ENCODE data around the gene TREM2.

TREM2 gene

GRCh38 chr6:41155132-41155805, 7.6 kb downstream of the TREM2 start:
- Histone ChIP-seq H3K9me3 (ENCODE audit: control insufficient read depth, insufficient read depth, low read depth, low read length) (no peaks in the 10 kb centered on the region), H3K27ac (ENCODE audit: low read depth, low read length) (no peak overlapping the region), H3K4me3 (ENCODE audit: low read depth, low read length) (no peak overlapping the region), H3K9ac (ENCODE audit: low read length) (no peak overlapping the region), H3K36me3 (ENCODE audit: control insufficient read depth, insufficient read depth, low read length) (no peaks in the 10 kb centered on the region), H3K4me1 (ENCODE audit: control insufficient read depth, insufficient read depth, low read length) (peaks cover 14% of the 10 kb centered on the region), H3K27me3 (ENCODE audit: control insufficient read depth, insufficient read depth, low read length) (no peaks in the 10 kb centered on the region)

GRCh38 chr6:41153992-41154625, 8.8 kb downstream of the TREM2 start, which contains the start of gene TREML1:
TREML1 (minus strand) TSS chr6:41154347; CDS start chr6:41154288, 59 bp downstream.
- Histone ChIP-seq H3K27ac (ENCODE audit: low read depth, low read length) (no peak within 1 kb of the TSS), H3K4me1 (ENCODE audit: control insufficient read depth, insufficient read depth, low read length) (peaks cover 14% of the 10 kb centered on the region), H3K36me3 (ENCODE audit: control insufficient read depth, insufficient read depth, low read length) (no peaks in the 10 kb centered on the region), H3K9me3 (ENCODE audit: control insufficient read depth, insufficient read depth, low read depth, low read length) (no peaks in the 10 kb centered on the region), H3K4me3 (ENCODE audit: low read depth, low read length) (no peak within 1 kb of the TSS), H3K27me3 (ENCODE audit: control insufficient read depth, insufficient read depth, low read length) (no peaks in the 10 kb centered on the region), H3K9ac (ENCODE audit: low read length) (no peak within 1 kb of the TSS)

GRCh38 chr6:41153451-41153850, 9.5 kb downstream of the TREM2 start:
- Histone ChIP-seq H3K27ac (ENCODE audit: low read depth, low read length) (no peak overlapping the region), H3K4me3 (ENCODE audit: low read depth, low read length) (no peak overlapping the region), H3K9me3 (ENCODE audit: control insufficient read depth, insufficient read depth, low read depth, low read length) (no peaks in the 10 kb centered on the region), H3K4me1 (ENCODE audit: control insufficient read depth, insufficient read depth, low read length) (peaks cover 14% of the 10 kb centered on the region), H3K27me3 (ENCODE audit: control insufficient read depth, insufficient read depth, low read length) (no peaks in the 10 kb centered on the region), H3K36me3 (ENCODE audit: control insufficient read depth, insufficient read depth, low read length) (no peaks in the 10 kb centered on the region), H3K9ac (ENCODE audit: low read length) (no peak overlapping the region)

- no peaks in the 10 kb centered on the region for H3K9me3 ChIP-seq (ENCODE audit: control insufficient read depth, insufficient read depth, low read depth, low read length)
- no peak overlapping the region for H3K4me3 ChIP-seq (ENCODE audit: low read depth, low read length)
- no peak overlapping the region for H3K9ac ChIP-seq (ENCODE audit: low read length)
- peaks cover 14% of the 10 kb centered on the region for H3K4me1 ChIP-seq (ENCODE audit: control insufficient read depth, insufficient read depth, low read length)
- no peaks in the 10 kb centered on the region for H3K27me3 ChIP-seq (ENCODE audit: control insufficient read depth, insufficient read depth, low read length)
- H3K36me3 ChIP-seq (ENCODE audit: control insufficient read depth, insufficient read depth, low read length) = no peaks in the 10 kb centered on the region
- no peak overlapping the region for H3K27ac ChIP-seq (ENCODE audit: low read depth, low read length)
Measured at GRCh38 chr6:41150671-41151070, 12.2 kb downstream of the TREM2 start.

GRCh38 chr6:41147917-41148316, 15.0 kb downstream of the TREM2 start:
- Histone ChIP-seq H3K9ac (ENCODE audit: low read length) (no peak overlapping the region), H3K9me3 (ENCODE audit: control insufficient read depth, insufficient read depth, low read depth, low read length) (no peaks in the 10 kb centered on the region), H3K36me3 (ENCODE audit: control insufficient read depth, insufficient read depth, low read length) (no peaks in the 10 kb centered on the region), H3K27ac (ENCODE audit: low read depth, low read length) (no peak overlapping the region), H3K4me1 (ENCODE audit: control insufficient read depth, insufficient read depth, low read length) (no peaks in the 10 kb centered on the region), H3K27me3 (ENCODE audit: control insufficient read depth, insufficient read depth, low read length) (no peaks in the 10 kb centered on the region), H3K4me3 (ENCODE audit: low read depth, low read length) (no peak overlapping the region)

- Histone ChIP-seq H3K9me3 (ENCODE audit: control insufficient read depth, insufficient read depth, low read depth, low read length) (no peaks in the 10 kb centered on the region), H3K9ac (ENCODE audit: low read length) (no peak overlapping the region), H3K27ac (ENCODE audit: low read depth, low read length) (no peak overlapping the region), H3K4me1 (ENCODE audit: control insufficient read depth, insufficient read depth, low read length) (peaks cover 6% of the 10 kb centered on the region; the same call in 1 of the 2 replicates), H3K36me3 (ENCODE audit: control insufficient read depth, insufficient read depth, low read length) (no peaks in the 10 kb centered on the region), H3K4me3 (ENCODE audit: low read depth, low read length) (no peak overlapping the region), H3K27me3 (ENCODE audit: control insufficient read depth, insufficient read depth, low read length) (no peaks in the 10 kb centered on the region)
Measured at GRCh38 chr6:41136911-41137310, 26.0 kb downstream of the TREM2 start.

- H3K9ac ChIP-seq (ENCODE audit: low read length) = no peak overlapping the region
Measured at GRCh38 chr6:41135062-41135832, 27.7 kb downstream of the TREM2 start.

GRCh38 chr6:41132254-41132653, 30.7 kb downstream of the TREM2 start:
- no peak overlapping the region for H3K4me3 ChIP-seq (ENCODE audit: low read depth, low read length)
- H3K9me3 ChIP-seq (ENCODE audit: control insufficient read depth, insufficient read depth, low read depth, low read length) = no peaks in the 10 kb centered on the region
- H3K27ac ChIP-seq (ENCODE audit: low read depth, low read length) = no peak overlapping the region
- no peaks in the 10 kb centered on the region for H3K27me3 ChIP-seq (ENCODE audit: control insufficient read depth, insufficient read depth, low read length)
- peaks cover 6% of the 10 kb centered on the region; the same call in 1 of the 2 replicates for H3K4me1 ChIP-seq (ENCODE audit: control insufficient read depth, insufficient read depth, low read length)
- no peak overlapping the region for H3K9ac ChIP-seq (ENCODE audit: low read length)
- H3K36me3 ChIP-seq (ENCODE audit: control insufficient read depth, insufficient read depth, low read length) = no peaks in the 10 kb centered on the region

More at GRCh38 chr6:41135062-41135832, 27.7 kb downstream of the TREM2 start:
- Histone ChIP-seq H3K9me3 (ENCODE audit: control insufficient read depth, insufficient read depth, low read depth, low read length) (no peaks in the 10 kb centered on the region), H3K27me3 (ENCODE audit: control insufficient read depth, insufficient read depth, low read length) (no peaks in the 10 kb centered on the region), H3K36me3 (ENCODE audit: control insufficient read depth, insufficient read depth, low read length) (no peaks in the 10 kb centered on the region), H3K27ac (ENCODE audit: low read depth, low read length) (no peak overlapping the region), H3K4me1 (ENCODE audit: control insufficient read depth, insufficient read depth, low read length) (peaks cover 6% of the 10 kb centered on the region; the same call in 1 of the 2 replicates), H3K4me3 (ENCODE audit: low read depth, low read length) (no peak overlapping the region)

- Histone ChIP-seq H3K36me3 (ENCODE audit: control insufficient read depth, insufficient read depth, low read length) (peaks cover 4% of the 10 kb centered on the region; the same call in 1 of the 2 replicates), H3K4me3 (ENCODE audit: low read depth, low read length) (no peak overlapping the region), H3K9ac (ENCODE audit: low read length) (no peak overlapping the region), H3K9me3 (ENCODE audit: control insufficient read depth, insufficient read depth, low read depth, low read length) (no peaks in the 10 kb centered on the region), H3K27me3 (ENCODE audit: control insufficient read depth, insufficient read depth, low read length) (no peaks in the 10 kb centered on the region), H3K27ac (ENCODE audit: low read depth, low read length) (no peak overlapping the region), H3K4me1 (ENCODE audit: control insufficient read depth, insufficient read depth, low read length) (no peaks in the 10 kb centered on the region)
Measured at GRCh38 chr6:41125282-41125681, 37.6 kb downstream of the TREM2 start.

GRCh38 chr6:41122918-41123317, 40.0 kb downstream of the TREM2 start:
- Histone ChIP-seq H3K27ac (ENCODE audit: low read depth, low read length) (no peak overlapping the region), H3K9ac (ENCODE audit: low read length) (no peak overlapping the region), H3K36me3 (ENCODE audit: control insufficient read depth, insufficient read depth, low read length) (peaks cover 4% of the 10 kb centered on the region; the same call in 1 of the 2 replicates), H3K9me3 (ENCODE audit: control insufficient read depth, insufficient read depth, low read depth, low read length) (no peaks in the 10 kb centered on the region), H3K27me3 (ENCODE audit: control insufficient read depth, insufficient read depth, low read length) (no peaks in the 10 kb centered on the region), H3K4me1 (ENCODE audit: control insufficient read depth, insufficient read depth, low read length) (no peaks in the 10 kb centered on the region), H3K4me3 (ENCODE audit: low read depth, low read length) (no peak overlapping the region)

GRCh38 chr6:41122373-41122772, 40.5 kb downstream of the TREM2 start:
- no peak overlapping the region for H3K4me3 ChIP-seq (ENCODE audit: low read depth, low read length)
- H3K27ac ChIP-seq (ENCODE audit: low read depth, low read length) = no peak overlapping the region
- H3K9me3 ChIP-seq (ENCODE audit: control insufficient read depth, insufficient read depth, low read depth, low read length) = no peaks in the 10 kb centered on the region
- no peak overlapping the region for H3K9ac ChIP-seq (ENCODE audit: low read length)
- H3K27me3 ChIP-seq (ENCODE audit: control insufficient read depth, insufficient read depth, low read length) = no peaks in the 10 kb centered on the region
- peaks cover 4% of the 10 kb centered on the region; the same call in 1 of the 2 replicates for H3K36me3 ChIP-seq (ENCODE audit: control insufficient read depth, insufficient read depth, low read length)
- H3K4me1 ChIP-seq (ENCODE audit: control insufficient read depth, insufficient read depth, low read length) = no peaks in the 10 kb centered on the region

All from HUES6 (cell line).